HFFc6 (cell line): ENCODE results near the gene ZFYVE26. TPM values are rescaled to one million over a fixed set of nuclear protein-coding genes. Genes with fewer than 3 reads are reported as not detected.

Source experiments
- DNase-seq: peaks from one replicate; pipeline ENCODE4 v3.0.0-alpha.2; 2018
- H3K27ac Mint-ChIP-seq: 2 replicates; pipeline ENCODE4 v1.8.0; 2020; ENCODE audit warnings: mild to moderate bottlenecking, mixed read lengths
- H3K27me3 Mint-ChIP-seq: 2 replicates; pipeline ENCODE4 v1.8.0; 2021; ENCODE audit warnings: mild to moderate bottlenecking, moderate library complexity, mixed read lengths; ENCODE audit not compliant: insufficient read depth
- H3K36me3 Mint-ChIP-seq: 2 replicates; pipeline ENCODE4 v1.8.0; 2021; ENCODE audit warnings: low read depth, mixed read lengths
- H3K4me1 Mint-ChIP-seq: 2 replicates; pipeline ENCODE4 v1.8.0; 2020; ENCODE audit warnings: low read depth, mixed read lengths
- H3K4me3 Mint-ChIP-seq: 2 replicates; pipeline ENCODE4 v1.8.0; 2020; ENCODE audit warnings: mild to moderate bottlenecking, moderate library complexity, mixed read lengths
- H3K9me3 Mint-ChIP-seq: 2 replicates; pipeline ENCODE4 v1.8.0; 2020; ENCODE audit warnings: mild to moderate bottlenecking, mixed read lengths
- total RNA-seq, 6 experiments: library from RNA; stranded (reverse); fragmentation: NEBNext Ultra II Directional; extraction: Animal tissue kit (Norgen Biotek cat#: 25700); gene quantifications; 2 replicates in 1 of 6; 3 replicates in 5 of 6; pipeline ENCODE4 v1.2.3, GENCODE V29; 2021
- TF ChIP-seq, protein P1 (sequence below): fragments of 200-600 bp; sonication (generic); IDR thresholded peaks from 2 replicates; pipeline ENCODE4 v1.5.0; 2021; ENCODE audit warnings: antibody characterized with exemption, mild to moderate bottlenecking

Gene ZFYVE26
- total RNA-seq, 6 experiments from 2014 or later = 12.8 to 17.2 (median 14.7) TPM

DNA sequence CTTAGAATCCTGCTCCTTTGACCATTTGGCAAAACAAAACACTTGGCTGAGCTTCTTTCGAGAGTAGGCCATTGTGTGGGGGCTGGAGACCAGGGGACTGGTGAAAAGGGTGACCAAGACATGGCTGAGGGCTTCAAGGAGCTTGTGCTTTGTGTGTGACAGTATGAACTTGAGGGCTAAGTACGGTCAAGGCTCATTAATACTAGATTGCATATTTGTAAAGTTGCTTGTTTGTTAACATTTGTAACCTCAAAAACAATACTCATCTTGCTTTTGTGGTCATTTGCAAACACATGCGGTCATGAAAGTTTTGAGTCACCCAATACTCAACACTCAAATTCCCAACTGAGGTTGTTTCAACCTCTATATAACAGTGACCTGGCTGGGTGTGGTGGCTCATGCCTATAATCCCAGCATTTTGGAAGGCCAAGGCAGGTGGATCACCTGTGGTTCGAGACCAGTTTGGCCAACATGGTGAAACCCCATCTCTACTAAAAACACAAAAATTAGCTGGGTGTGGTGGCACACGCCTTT is 42.5 kb downstream of the ZFYVE26 start:
- Mint-ChIP-seq H3K36me3 (peaks cover 41% of the 10 kb centered on the region), H3K27me3 (no peaks in the 10 kb centered on the region; the same call in 1 of the 2 replicates), H3K9me3 (no peaks in the 10 kb centered on the region), H3K27ac (no peak overlapping the region), H3K4me3 (no peak overlapping the region), H3K4me1 (no peaks in the 10 kb centered on the region)
- DNase-seq = no peak
- TF ChIP-seq, protein P1, sequence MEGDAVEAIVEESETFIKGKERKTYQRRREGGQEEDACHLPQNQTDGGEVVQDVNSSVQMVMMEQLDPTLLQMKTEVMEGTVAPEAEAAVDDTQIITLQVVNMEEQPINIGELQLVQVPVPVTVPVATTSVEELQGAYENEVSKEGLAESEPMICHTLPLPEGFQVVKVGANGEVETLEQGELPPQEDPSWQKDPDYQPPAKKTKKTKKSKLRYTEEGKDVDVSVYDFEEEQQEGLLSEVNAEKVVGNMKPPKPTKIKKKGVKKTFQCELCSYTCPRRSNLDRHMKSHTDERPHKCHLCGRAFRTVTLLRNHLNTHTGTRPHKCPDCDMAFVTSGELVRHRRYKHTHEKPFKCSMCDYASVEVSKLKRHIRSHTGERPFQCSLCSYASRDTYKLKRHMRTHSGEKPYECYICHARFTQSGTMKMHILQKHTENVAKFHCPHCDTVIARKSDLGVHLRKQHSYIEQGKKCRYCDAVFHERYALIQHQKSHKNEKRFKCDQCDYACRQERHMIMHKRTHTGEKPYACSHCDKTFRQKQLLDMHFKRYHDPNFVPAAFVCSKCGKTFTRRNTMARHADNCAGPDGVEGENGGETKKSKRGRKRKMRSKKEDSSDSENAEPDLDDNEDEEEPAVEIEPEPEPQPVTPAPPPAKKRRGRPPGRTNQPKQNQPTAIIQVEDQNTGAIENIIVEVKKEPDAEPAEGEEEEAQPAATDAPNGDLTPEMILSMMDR = no peak

DNA sequence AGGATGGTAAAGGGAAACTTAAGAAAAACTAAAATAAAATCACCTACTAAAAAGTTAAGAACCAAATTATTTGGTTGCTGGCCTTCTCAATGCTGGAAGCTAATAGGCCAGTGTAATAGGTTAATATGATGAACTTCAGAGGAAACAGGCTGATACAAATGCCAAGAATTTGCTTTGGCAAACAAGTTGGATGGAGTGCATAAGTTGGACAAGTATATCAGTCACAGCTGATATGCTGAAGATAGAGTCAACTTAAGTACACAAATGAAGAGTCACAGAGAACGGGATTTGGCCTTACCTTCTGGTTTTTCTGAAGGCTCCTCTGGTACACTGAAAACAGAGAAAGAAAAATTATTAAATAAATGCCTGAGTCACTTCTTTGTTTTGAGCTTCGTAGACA is 48.2 kb downstream of the ZFYVE26 start:
- no peaks in the 10 kb centered on the region for H3K4me1 Mint-ChIP-seq
- peaks cover 37% of the 10 kb centered on the region for H3K36me3 Mint-ChIP-seq
- no peaks in the 10 kb centered on the region for H3K27me3 Mint-ChIP-seq
- H3K9me3 Mint-ChIP-seq = no peaks in the 10 kb centered on the region
- DNase-seq = no peak
- H3K4me3 Mint-ChIP-seq = no peak overlapping the region
- H3K27ac Mint-ChIP-seq = no peak overlapping the region
- TF ChIP-seq, protein P1 = no peak

DNA sequence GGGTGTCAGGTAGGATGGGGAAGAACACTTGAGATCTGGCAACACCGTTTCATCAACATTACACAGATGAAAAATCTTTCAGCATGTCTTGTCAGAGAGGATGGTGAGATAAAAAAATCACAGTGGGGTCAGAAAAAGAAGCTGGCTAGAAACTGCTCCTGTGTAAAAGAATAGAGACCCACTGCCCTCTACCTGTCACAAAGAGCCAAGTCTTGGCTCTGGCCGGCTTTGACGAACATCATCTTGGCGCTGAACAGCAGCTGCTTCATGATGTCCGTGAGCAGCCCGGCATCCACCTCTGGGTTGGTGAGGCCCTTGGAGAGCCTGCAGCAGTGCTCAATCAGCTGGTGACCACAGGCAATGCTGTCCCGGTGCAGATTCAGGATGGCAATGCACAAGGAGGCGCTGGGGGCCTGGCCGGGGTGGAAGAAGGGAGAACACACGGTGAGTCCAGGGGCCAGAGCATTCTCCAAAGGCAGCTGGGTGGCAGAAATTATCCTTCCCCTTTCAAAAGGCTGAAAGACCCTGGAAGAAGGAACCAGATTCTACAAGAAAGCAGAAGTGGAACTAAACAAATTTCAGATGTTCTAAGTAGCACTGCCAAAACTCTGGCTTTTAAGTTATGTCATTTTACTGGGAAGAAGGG is 50.2 kb downstream of the ZFYVE26 start:
- Mint-ChIP-seq H3K9me3 (no peaks in the 10 kb centered on the region), H3K4me3 (no peak overlapping the region), H3K27me3 (no peaks in the 10 kb centered on the region), H3K27ac (no peak overlapping the region), H3K4me1 (no peaks in the 10 kb centered on the region), H3K36me3 (peaks cover 29% of the 10 kb centered on the region)
- TF ChIP-seq, protein P1 = no peak
- no peak for DNase-seq

DNA sequence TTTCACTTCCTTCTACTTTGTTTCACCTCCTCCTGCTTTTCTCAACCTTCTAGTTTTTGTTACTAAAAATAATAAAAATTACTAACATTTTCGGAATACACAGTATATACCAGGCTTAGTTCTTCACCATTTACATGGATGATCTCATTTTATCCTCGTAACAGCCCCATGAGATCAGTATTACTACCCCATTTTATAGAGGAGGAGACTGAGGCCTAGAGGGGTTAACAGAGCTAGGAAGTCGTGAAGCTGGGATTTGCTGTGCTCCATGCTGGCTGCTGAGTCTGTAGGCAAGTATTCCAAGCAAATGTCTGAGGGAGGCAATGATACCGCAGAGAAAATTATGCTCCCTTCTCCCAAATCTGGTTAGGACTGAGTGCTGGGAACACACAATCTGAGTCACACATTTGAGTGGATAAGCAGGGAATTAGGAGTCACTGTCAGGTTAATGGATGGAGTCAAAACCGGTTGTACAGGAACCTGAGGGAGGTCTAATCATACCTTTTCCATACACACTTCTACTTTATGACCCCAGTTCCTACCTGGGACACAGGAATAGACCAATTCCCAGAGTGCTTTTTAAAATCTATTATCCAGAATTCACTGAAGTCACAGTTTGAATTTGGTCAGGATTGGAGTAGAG is 51.1 kb downstream of the ZFYVE26 start:
- Mint-ChIP-seq H3K4me1 (no peaks in the 10 kb centered on the region), H3K36me3 (peaks cover 27% of the 10 kb centered on the region), H3K27me3 (no peaks in the 10 kb centered on the region), H3K27ac (no peak overlapping the region), H3K9me3 (no peaks in the 10 kb centered on the region), H3K4me3 (no peak overlapping the region)
- TF ChIP-seq, protein P1 = no peak
- DNase-seq = no peak

DNA sequence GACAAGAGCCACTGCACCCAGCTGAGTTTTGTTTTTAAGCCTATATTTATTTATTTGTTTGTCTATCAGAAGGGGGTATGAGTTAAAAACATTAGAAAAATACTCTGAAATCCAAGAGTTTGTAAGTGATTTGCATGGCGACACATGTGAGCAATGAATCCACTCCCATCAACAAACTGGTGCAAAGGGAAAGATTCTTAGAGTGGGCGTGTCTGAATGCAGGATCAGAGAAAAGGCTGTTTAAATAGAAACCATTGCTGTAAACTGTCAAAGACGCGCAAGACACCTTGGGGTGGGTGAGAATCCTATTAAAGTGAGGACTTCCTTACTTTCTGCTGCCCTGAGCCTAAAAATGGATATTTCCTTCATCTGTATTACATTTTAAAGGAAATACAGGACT is 51.9 kb downstream of the ZFYVE26 start:
- Mint-ChIP-seq H3K9me3 (no peaks in the 10 kb centered on the region), H3K36me3 (peaks cover 22% of the 10 kb centered on the region), H3K4me3 (no peak overlapping the region), H3K27me3 (no peaks in the 10 kb centered on the region; the same call in 1 of the 2 replicates), H3K27ac (no peak overlapping the region), H3K4me1 (no peaks in the 10 kb centered on the region)
- TF ChIP-seq, protein P1 = no peak
- no peak for DNase-seq
